ENCODE measurements around the gene ALDH1A2. TPM values are rescaled to one million over a fixed set of nuclear protein-coding genes. Genes with fewer than 3 reads are reported as not detected.

The ALDH1A2 gene
- total RNA-seq, 6 experiments from 2014 or later = not detected

DNA sequence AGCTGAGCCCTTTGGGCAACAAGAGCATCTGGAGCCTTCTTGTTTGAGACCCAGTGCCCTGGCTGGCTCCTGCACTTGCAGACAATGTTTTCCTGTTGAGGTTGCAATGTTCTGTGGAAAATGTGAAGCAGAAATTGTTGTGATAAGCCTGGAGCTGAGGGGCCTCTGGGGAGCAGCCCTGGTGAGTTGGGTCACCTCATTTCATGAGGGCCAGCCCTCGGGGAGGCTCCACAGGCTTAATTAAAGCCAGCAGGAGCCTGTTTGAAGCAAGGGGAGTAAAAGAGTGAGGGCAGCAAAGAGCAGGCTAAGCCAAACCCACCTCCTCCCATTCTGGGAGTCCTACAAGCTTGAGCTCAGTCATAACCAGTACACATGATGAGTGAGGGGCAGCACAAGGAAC is 154.3 kb downstream of the ALDH1A2 start:
- Mint-ChIP-seq H3K36me3 (ENCODE audit: low read depth) (no peaks in the 10 kb centered on the region), H3K27me3 (ENCODE audit: insufficient read depth) (peaks cover 12% of the 10 kb centered on the region), H3K27ac (no peak overlapping the region), H3K4me3 (no peak overlapping the region), H3K9me3 (no peaks in the 10 kb centered on the region), H3K4me1 (ENCODE audit: low read depth) (no peaks in the 10 kb centered on the region)
- no peak for DNase-seq
- no peak for TF ChIP-seq CTCF (IDR thresholded peaks at IDR 0.05)

GRCh38 chr15:57910672-57911071 is 154.8 kb downstream of the ALDH1A2 start:
- H3K4me3 Mint-ChIP-seq = no peak overlapping the region
- DNase-seq = no peak
- no peaks in the 10 kb centered on the region for H3K4me1 Mint-ChIP-seq (ENCODE audit: low read depth)
- H3K36me3 Mint-ChIP-seq (ENCODE audit: low read depth) = no peaks in the 10 kb centered on the region
- peaks cover 13% of the 10 kb centered on the region for H3K27me3 Mint-ChIP-seq (ENCODE audit: insufficient read depth)
- H3K27ac Mint-ChIP-seq = no peak overlapping the region
- no peak for TF ChIP-seq CTCF (IDR thresholded peaks at IDR 0.05)
- no peaks in the 10 kb centered on the region for H3K9me3 Mint-ChIP-seq

GRCh38 chr15:57909388-57909787 is 156.1 kb downstream of the ALDH1A2 start:
- H3K27me3 Mint-ChIP-seq (ENCODE audit: insufficient read depth) = peaks cover 14% of the 10 kb centered on the region
- TF ChIP-seq CTCF (IDR thresholded peaks at IDR 0.05) = no peak
- H3K4me3 Mint-ChIP-seq = no peak overlapping the region
- no peaks in the 10 kb centered on the region for H3K9me3 Mint-ChIP-seq
- H3K36me3 Mint-ChIP-seq (ENCODE audit: low read depth) = no peaks in the 10 kb centered on the region
- no peaks in the 10 kb centered on the region for H3K4me1 Mint-ChIP-seq (ENCODE audit: low read depth)
- H3K27ac Mint-ChIP-seq = no peak overlapping the region
- no peak for DNase-seq

DNA sequence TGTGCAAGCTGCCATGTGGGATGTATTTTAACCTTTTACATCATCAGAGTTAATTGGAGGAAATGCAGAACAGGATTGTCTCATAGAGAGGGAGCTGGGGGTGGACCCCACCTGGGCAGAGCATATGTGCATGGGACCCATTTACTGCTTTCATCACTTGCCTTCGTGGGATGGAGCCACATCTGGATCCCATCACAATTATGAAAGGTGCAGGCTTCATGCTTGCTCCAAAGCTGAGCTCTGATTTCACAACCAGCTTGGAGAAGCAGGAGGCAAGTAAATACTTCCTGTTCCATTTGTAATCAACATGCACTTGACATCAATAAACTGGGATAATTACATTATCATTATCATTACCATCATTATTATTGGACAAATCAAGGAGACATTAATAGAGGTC is 161.9 kb downstream of the ALDH1A2 start:
- TF ChIP-seq CTCF (IDR thresholded peaks at IDR 0.05) = no peak
- Mint-ChIP-seq H3K9me3 (no peaks in the 10 kb centered on the region; the same call in 1 of the 2 replicates), H3K4me1 (ENCODE audit: low read depth) (no peaks in the 10 kb centered on the region), H3K4me3 (no peak overlapping the region), H3K36me3 (ENCODE audit: low read depth) (no peaks in the 10 kb centered on the region), H3K27ac (no peak overlapping the region), H3K27me3 (ENCODE audit: insufficient read depth) (peaks cover 1% of the 10 kb centered on the region; the same call in 1 of the 2 replicates)
- no peak for DNase-seq

Other genes starting within 250 kb of the ALDH1A2 start
- not detected for gene AQP9, start 72.7 kb upstream of the ALDH1A2 start, total RNA-seq (2021; fragmentation: NEBNext Ultra II Directional; extraction: Animal tissue kit (Norgen Biotek cat#: 25700))

Data from HFFc6 (cell line).